Measurements from ENCODE around the gene FABP3. TPM values are rescaled to one million over a fixed set of nuclear protein-coding genes. Genes with fewer than 3 reads are reported as not detected.
"Not testable (repeated sequence)": the region's sequence is repeated elsewhere in the genome, so short reads cannot be mapped to it uniquely, and the experiment has no call there.

Gene FABP3
- total RNA-seq, 1 donor: 60.6 TPM

GRCh38 chr1:31390071-31390470 lies 17.2 kb upstream of the FABP3 start:
- TF ChIP-seq CTCF (IDR thresholded peaks at IDR 0.05; ENCODE audit: insufficient read depth, low read length): no peak
- H3K4me3 ChIP-seq (ENCODE audit: low read depth, low read length): no peak overlapping the region
- no peak for DNase-seq (ENCODE audit: low read depth)

GRCh38 chr1:31389616-31390015 lies 16.7 kb upstream of the FABP3 start:
- no peak for TF ChIP-seq CTCF (IDR thresholded peaks at IDR 0.05; ENCODE audit: insufficient read depth, low read length)
- H3K4me3 ChIP-seq (ENCODE audit: low read depth, low read length): no peak overlapping the region
- no peak for DNase-seq (ENCODE audit: low read depth)

GRCh38 chr1:31387612-31388011 lies 14.7 kb upstream of the FABP3 start:
- no peak for DNase-seq (ENCODE audit: low read depth)
- H3K4me3 ChIP-seq (ENCODE audit: low read depth, low read length): no peak overlapping the region
- TF ChIP-seq CTCF (IDR thresholded peaks at IDR 0.05; ENCODE audit: insufficient read depth, low read length): no peak

- H3K4me3 ChIP-seq (ENCODE audit: low read depth, low read length); DNase-seq (ENCODE audit: low read depth): not testable (repeated sequence)
Observed at GRCh38 chr1:31386576-31387243, 13.8 kb upstream of the FABP3 start.

- no peak for TF ChIP-seq CTCF (IDR thresholded peaks at IDR 0.05; ENCODE audit: insufficient read depth, low read length)
- DNase-seq (ENCODE audit: low read depth): no peak
- no peak overlapping the region for H3K4me3 ChIP-seq (ENCODE audit: low read depth, low read length)
Observed at GRCh38 chr1:31383967-31384366, 11.1 kb upstream of the FABP3 start.

- no peak for TF ChIP-seq CTCF (IDR thresholded peaks at IDR 0.05; ENCODE audit: insufficient read depth, low read length)
- DNase-seq (ENCODE audit: low read depth): no peak
- H3K4me3 ChIP-seq (ENCODE audit: low read depth, low read length): no peak overlapping the region
Observed at GRCh38 chr1:31382379-31382989, 9.6 kb upstream of the FABP3 start.

- DNase-seq (ENCODE audit: low read depth): peak; percentile 51
- no peak for TF ChIP-seq CTCF (IDR thresholded peaks at IDR 0.05; ENCODE audit: insufficient read depth, low read length)
Observed at GRCh38 chr1:31381394-31382294, 8.8 kb upstream of the FABP3 start.

More at GRCh38 chr1:31381394-31382294, 8.8 kb upstream of the FABP3 start:
- H3K4me3 ChIP-seq (ENCODE audit: low read depth, low read length): no peak overlapping the region

Measured in fibroblast of the aortic adventitia (primary cell).